Trophoblast cell (in vitro differentiated cells and primary cell): ENCODE results near the gene HNRNPH1.

Source experiments
- DNase-seq, 2 donors: peaks; one replicate each; pipeline ENCODE4 v3.0.0-alpha.2; 2016
- H2AFZ ChIP-seq: 2 replicates; pipeline ENCODE4 v1.6.1; 2013; ENCODE audit warnings: low read length, moderate library complexity, mild to moderate bottlenecking; ENCODE audit not compliant: insufficient read depth, poor library complexity
- H2AK5ac ChIP-seq: 2 replicates; pipeline ENCODE4 v1.6.1; 2013; ENCODE audit warnings: mild to moderate bottlenecking, low read length
- H2BK120ac ChIP-seq: 2 replicates; pipeline ENCODE4 v1.6.1; 2013; ENCODE audit warnings: low read length, mild to moderate bottlenecking, moderate library complexity; ENCODE audit not compliant: insufficient read depth, poor library complexity
- H2BK12ac ChIP-seq: 2 replicates; pipeline ENCODE4 v1.6.1; 2013; ENCODE audit warnings: mild to moderate bottlenecking, low read length, moderate library complexity
- H2BK5ac ChIP-seq: 2 replicates; pipeline ENCODE4 v1.6.1; 2013; ENCODE audit warnings: low read length, low read depth, moderate library complexity, mild to moderate bottlenecking; ENCODE audit not compliant: poor library complexity
- H3K14ac ChIP-seq: 2 replicates; pipeline ENCODE4 v1.6.1; 2013; ENCODE audit warnings: mild to moderate bottlenecking, low read length
- H3K18ac ChIP-seq: 2 replicates; pipeline ENCODE4 v1.6.1; 2013; ENCODE audit warnings: mild to moderate bottlenecking, low read length
- H3K23ac ChIP-seq: 2 replicates; pipeline ENCODE4 v1.6.1; 2013; ENCODE audit warnings: low read length
- H3K27ac ChIP-seq: 2 replicates; pipeline ENCODE4 v1.5.1; 2013; ENCODE audit warnings: low read depth, mild to moderate bottlenecking, inconsistent platforms, low read length, moderate library complexity
- H3K27me3 ChIP-seq: 2 replicates; pipeline ENCODE4 v1.6.1; 2013; ENCODE audit warnings: inconsistent platforms, mild to moderate bottlenecking, low read length, moderate library complexity; ENCODE audit not compliant: insufficient read depth
- H3K36me3 ChIP-seq, 2 experiments: 1 replicate in 1 of 2; 2 replicates in 1 of 2; pipeline ENCODE4 v1.6.1; 2013; ENCODE audit warnings: low read length in 2 of 2, mild to moderate bottlenecking in 2 of 2, moderate library complexity in 1 of 2; ENCODE audit not compliant: insufficient read depth in 2 of 2, control insufficient read depth in 1 of 2
- H3K4ac ChIP-seq: 2 replicates; pipeline ENCODE4 v1.6.1; 2013; ENCODE audit warnings: low read depth, mild to moderate bottlenecking, low read length, moderate library complexity
- H3K4me1 ChIP-seq, 2 experiments: 1 replicate in 1 of 2; 2 replicates in 1 of 2; pipeline ENCODE4 v1.6.1; 2013; ENCODE audit warnings: low read length in 2 of 2, mild to moderate bottlenecking in 2 of 2, moderate library complexity in 1 of 2; ENCODE audit not compliant: insufficient read depth in 2 of 2, control insufficient read depth in 1 of 2
- H3K4me2 ChIP-seq: 2 replicates; pipeline ENCODE4 v1.6.1; 2013; ENCODE audit warnings: inconsistent platforms, mild to moderate bottlenecking, low read length, moderate library complexity
- H3K4me3 ChIP-seq: 2 replicates; pipeline ENCODE4 v1.5.1; 2013; ENCODE audit warnings: mild to moderate bottlenecking, low read depth, low read length, inconsistent platforms
- H3K79me1 ChIP-seq: one replicate; pipeline ENCODE4 v1.6.1; 2013; ENCODE audit warnings: low read length
- H3K79me2 ChIP-seq: 2 replicates; pipeline ENCODE4 v1.6.1; 2013; ENCODE audit warnings: low read length, mild to moderate bottlenecking; ENCODE audit not compliant: control insufficient read depth, insufficient read depth, poor library complexity
- H3K9ac ChIP-seq: 2 replicates; pipeline ENCODE4 v1.6.1; 2013; ENCODE audit warnings: mild to moderate bottlenecking, low read length
- H3K9me3 ChIP-seq: 2 replicates; pipeline ENCODE4 v1.6.1; 2013; ENCODE audit warnings: low read depth, mild to moderate bottlenecking, control low read depth, inconsistent platforms, low read length; ENCODE audit not compliant: insufficient read depth
- H4K12ac ChIP-seq: 2 replicates; pipeline ENCODE4 v1.6.1; 2013; ENCODE audit warnings: low read depth, mild to moderate bottlenecking, low read length, moderate library complexity
- H4K8ac ChIP-seq: 2 replicates; pipeline ENCODE4 v1.6.1; 2013; ENCODE audit warnings: low read depth, mild to moderate bottlenecking, low read length, moderate library complexity
- H4K91ac ChIP-seq: one replicate; pipeline ENCODE4 v1.6.1; 2013; ENCODE audit warnings: low read depth, mild to moderate bottlenecking, low read length, moderate library complexity
- WGBS: extraction: QIAGEN DNeasy Blood & Tissue Kit; methylation state at CpG from one replicate; pipeline ENCODE4 v1.1.7; 2013; ENCODE audit warnings: missing lambda C conversion rate; ENCODE audit not compliant: insufficient read length, insufficient coverage; ENCODE audit errors: extremely low coverage; 5-methylcytosine and 5-hydroxymethylcytosine counted together

The HNRNPH1 gene

DNA sequence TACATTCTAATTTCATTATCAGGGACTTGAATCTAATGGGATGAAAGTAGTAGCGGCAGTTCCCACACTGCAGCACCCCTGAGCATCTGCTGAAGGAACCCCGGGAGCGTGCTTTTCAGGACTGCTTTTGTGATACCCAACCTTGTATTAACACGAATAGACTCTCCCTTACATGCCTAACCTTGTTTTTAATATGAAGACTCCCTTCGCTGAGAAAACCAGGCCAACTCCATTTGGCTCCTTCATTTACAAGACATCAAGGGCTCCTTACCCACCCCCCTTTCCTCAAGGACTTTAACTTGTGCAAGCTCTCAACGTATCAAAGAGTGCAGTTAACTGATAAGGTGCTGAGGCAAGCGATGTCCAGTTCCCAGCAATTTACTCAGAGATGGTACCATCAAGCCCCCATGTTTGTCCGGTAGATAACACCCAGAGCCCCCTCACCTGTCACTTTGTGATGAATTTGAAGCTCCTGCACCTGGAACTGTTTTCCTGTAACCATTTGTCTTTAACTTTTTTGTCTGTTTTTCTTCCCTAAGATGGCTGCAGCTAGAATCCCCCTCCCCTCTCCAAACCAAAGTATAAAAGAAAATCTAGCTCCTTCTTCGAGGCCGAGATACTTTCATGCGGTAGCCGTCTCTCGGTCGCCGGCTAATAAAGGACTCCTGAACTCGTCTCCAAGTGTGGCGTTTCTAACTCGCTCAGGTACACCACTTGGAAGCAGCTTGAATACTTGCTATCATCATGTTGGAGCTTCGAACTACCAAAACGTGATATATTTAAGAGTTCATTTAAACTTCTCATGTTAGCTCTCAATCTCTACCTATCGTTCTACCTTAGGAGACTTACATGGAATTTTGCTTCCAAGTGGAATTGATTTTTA, 10.7 kb downstream of the HNRNPH1 start:
- no peak overlapping the region for H3K14ac ChIP-seq
- H3K23ac ChIP-seq = no peak overlapping the region
- H2BK5ac ChIP-seq = no peak overlapping the region
- H4K91ac ChIP-seq = no peak overlapping the region
- H2AK5ac ChIP-seq = no peak overlapping the region
- no peaks in the 10 kb centered on the region for H3K79me2 ChIP-seq
- no peak overlapping the region for H3K4ac ChIP-seq
- no peaks in the 10 kb centered on the region for H3K9me3 ChIP-seq
- H3K27ac ChIP-seq = no peak overlapping the region
- H3K9ac ChIP-seq = no peak overlapping the region
- no peak overlapping the region for H4K12ac ChIP-seq
- no peak overlapping the region for H2BK12ac ChIP-seq
- H3K4me1 ChIP-seq = peaks cover 0 to 2% of the 10 kb centered on the region in 2 experiments
- DNase-seq = peak in 1 of 2 donors; percentile 36
- H3K18ac ChIP-seq = no peak overlapping the region
- H3K4me3 ChIP-seq = no peak overlapping the region
- no peak overlapping the region for H4K8ac ChIP-seq
- H2BK120ac ChIP-seq = no peak overlapping the region
- WGBS = no CpG with 5 or more reads among the region's 21 CpGs
- H3K79me1 ChIP-seq = no peaks in the 10 kb centered on the region
- H3K4me2 ChIP-seq = no peak overlapping the region
- no peaks in the 10 kb centered on the region for H3K27me3 ChIP-seq
- H3K36me3 ChIP-seq = peaks cover 50 to 77% of the 10 kb centered on the region in 2 experiments
- H2AFZ ChIP-seq = no peak overlapping the region

DNA sequence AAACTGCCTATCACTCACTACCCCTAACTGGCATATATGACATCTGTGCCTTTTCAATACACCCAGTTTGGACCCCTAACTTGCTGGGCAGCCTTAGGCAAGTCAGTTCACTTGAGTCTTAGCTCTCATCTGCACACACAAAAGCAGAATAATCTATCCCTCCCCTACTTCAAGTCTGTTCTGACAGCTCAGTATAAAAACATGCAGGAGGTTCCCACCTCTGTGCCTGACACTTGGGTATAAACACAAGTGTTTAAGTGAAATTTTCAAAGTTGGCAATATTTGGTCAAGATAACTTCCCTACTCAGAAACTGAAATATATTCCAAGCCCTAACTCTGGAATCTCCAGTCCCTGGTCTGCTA, 12.6 kb downstream of the HNRNPH1 start:
- no peak for DNase-seq
- Histone ChIP-seq H2AFZ (no peak overlapping the region), H3K27me3 (no peaks in the 10 kb centered on the region)

DNA sequence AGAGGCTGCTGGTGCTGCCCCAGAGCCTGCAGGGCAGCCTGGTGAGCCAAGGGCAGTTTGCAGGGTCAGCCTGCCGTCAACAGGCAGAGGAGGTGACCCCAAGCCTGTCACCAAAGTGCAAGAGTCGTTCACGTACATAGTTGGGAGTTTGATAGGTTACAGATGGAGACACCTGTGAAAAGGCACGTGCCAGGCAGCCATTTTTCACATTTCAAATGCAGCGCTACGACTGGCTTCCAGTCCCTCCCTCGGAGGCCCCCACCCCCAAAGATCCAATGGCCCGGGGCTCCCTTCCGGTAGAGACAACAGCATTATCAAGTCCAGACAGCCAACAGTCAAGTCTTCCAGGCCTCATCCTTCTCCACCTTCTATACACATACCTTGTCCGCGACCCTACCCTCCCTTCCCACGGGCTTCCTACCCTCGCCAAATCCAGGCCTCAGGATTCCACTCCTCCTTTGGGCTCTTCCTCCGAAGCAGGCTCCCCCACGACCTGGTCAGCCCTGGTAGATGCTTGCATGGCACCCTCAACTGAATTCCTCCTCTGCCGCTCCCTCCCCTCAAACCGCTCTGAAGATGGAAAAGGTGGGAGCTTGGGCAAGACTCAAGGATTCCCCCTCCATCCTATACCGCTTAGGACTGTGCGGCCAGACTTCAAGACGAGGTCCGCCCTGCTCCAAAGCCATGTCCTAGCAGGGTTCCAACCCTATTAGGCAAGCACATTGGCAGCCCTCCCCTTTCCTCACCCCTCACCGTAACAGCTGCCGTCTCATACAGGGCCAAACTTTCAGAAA, 13.2 kb downstream of the HNRNPH1 start:
- Histone ChIP-seq H2BK5ac (no peak overlapping the region), H2BK12ac (no peak overlapping the region)
- WGBS = no CpG with 5 or more reads among the region's 23 CpGs

More for the DNA sequence above, 12.6 kb downstream of the HNRNPH1 start:
- no peak overlapping the region for H2BK120ac ChIP-seq
- no peak overlapping the region for H3K4me2 ChIP-seq
- H3K9me3 ChIP-seq = no peaks in the 10 kb centered on the region
- H4K91ac ChIP-seq = no peak overlapping the region
- H2BK5ac ChIP-seq = no peak overlapping the region
- peaks cover 0 to 2% of the 10 kb centered on the region in 2 experiments for H3K4me1 ChIP-seq
- H3K36me3 ChIP-seq = peaks cover 66 to 81% of the 10 kb centered on the region in 2 experiments
- no peaks in the 10 kb centered on the region for H3K79me2 ChIP-seq
- no peak overlapping the region for H3K23ac ChIP-seq
- H4K12ac ChIP-seq = no peak overlapping the region
- no peak overlapping the region for H3K18ac ChIP-seq
- H4K8ac ChIP-seq = no peak overlapping the region
- no peak overlapping the region for H3K14ac ChIP-seq
- H3K4me3 ChIP-seq = no peak overlapping the region
- H2AK5ac ChIP-seq = no peak overlapping the region
- no peaks in the 10 kb centered on the region for H3K79me1 ChIP-seq
- H3K27ac ChIP-seq = no peak overlapping the region
- H2BK12ac ChIP-seq = no peak overlapping the region
- no peak overlapping the region for H3K4ac ChIP-seq
- no peak overlapping the region for H3K9ac ChIP-seq

DNA sequence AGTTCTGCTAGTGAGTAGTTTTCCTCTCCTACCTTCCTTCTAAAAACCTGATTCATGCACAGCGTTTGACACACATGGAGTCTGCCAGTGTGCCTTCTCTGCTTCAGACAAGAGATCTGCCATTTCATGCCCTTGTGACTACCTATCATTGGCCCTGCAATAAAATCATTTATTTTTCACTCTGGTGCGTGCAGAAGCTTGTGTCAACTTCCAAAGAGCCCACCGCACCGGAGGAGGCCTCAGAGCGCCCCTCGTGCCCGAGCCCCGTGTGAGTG, 13.7 kb downstream of the HNRNPH1 start:
- DNase-seq = no peak
- H3K27me3 ChIP-seq = no peaks in the 10 kb centered on the region
- peaks cover 0 to 2% of the 10 kb centered on the region in 2 experiments for H3K4me1 ChIP-seq
- H3K79me2 ChIP-seq = no peaks in the 10 kb centered on the region
- H3K4ac ChIP-seq = no peak overlapping the region
- H3K4me3 ChIP-seq = no peak overlapping the region
- no peak overlapping the region for H4K91ac ChIP-seq
- H2BK5ac ChIP-seq = no peak overlapping the region
- H4K8ac ChIP-seq = no peak overlapping the region
- no peak overlapping the region for H2AK5ac ChIP-seq
- H3K27ac ChIP-seq = no peak overlapping the region
- H3K4me2 ChIP-seq = no peak overlapping the region
- no peak overlapping the region for H2AFZ ChIP-seq
- no peak overlapping the region for H3K14ac ChIP-seq
- no peak overlapping the region for H4K12ac ChIP-seq
- no peak overlapping the region for H3K18ac ChIP-seq
- H3K23ac ChIP-seq = no peak overlapping the region
- no peak overlapping the region for H2BK12ac ChIP-seq
- H3K9ac ChIP-seq = no peak overlapping the region
- no peak overlapping the region for H2BK120ac ChIP-seq
- H3K9me3 ChIP-seq = no peaks in the 10 kb centered on the region
- whole genome bisulfite sequencing = no CpG with 5 or more reads among the region's 8 CpGs
- no peaks in the 10 kb centered on the region for H3K79me1 ChIP-seq
- H3K36me3 ChIP-seq = peaks cover 63 to 82% of the 10 kb centered on the region in 2 experiments

More for the DNA sequence above, 13.2 kb downstream of the HNRNPH1 start:
- Histone ChIP-seq H3K18ac (no peak overlapping the region), H4K12ac (no peak overlapping the region), H3K4me2 (no peak overlapping the region), H3K4me3 (no peak overlapping the region), H3K9ac (no peak overlapping the region), H3K27me3 (no peaks in the 10 kb centered on the region), H3K9me3 (no peaks in the 10 kb centered on the region), H4K8ac (no peak overlapping the region), H3K4me1 (peaks cover 0 to 2% of the 10 kb centered on the region in 2 experiments), H3K23ac (no peak overlapping the region), H3K36me3 (peaks cover 67 to 85% of the 10 kb centered on the region in 2 experiments), H2BK120ac (no peak overlapping the region), H3K27ac (no peak overlapping the region), H3K4ac (no peak overlapping the region), H3K79me2 (no peaks in the 10 kb centered on the region), H4K91ac (no peak overlapping the region), H3K79me1 (no peaks in the 10 kb centered on the region), H2AFZ (no peak overlapping the region), H3K14ac (no peak overlapping the region), H2AK5ac (no peak overlapping the region)
- no peak for DNase-seq
